ENCODE data around the gene GADL1. TPM values are rescaled to one million over a fixed set of nuclear protein-coding genes. Genes with fewer than 3 reads are reported as not detected.

GADL1 gene
- total RNA-seq, 1 donor from 2014 or later: not detected

- DNase-seq (ENCODE audit: low read depth): no peak
These were observed 83.2 kb downstream of the GADL1 start for GRCh38 chr3:30811151-30811795.

GRCh38 chr3:30810625-30811024 is 83.8 kb downstream of the GADL1 start:
- DNase-seq (ENCODE audit: low read depth): no peak

GRCh38 chr3:30805695-30806094 is 88.8 kb downstream of the GADL1 start:
- no peak for DNase-seq (ENCODE audit: low read depth)

GRCh38 chr3:30804984-30805383 is 89.5 kb downstream of the GADL1 start:
- no peak for DNase-seq (ENCODE audit: low read depth)

GRCh38 chr3:30795176-30795575 is 99.3 kb downstream of the GADL1 start:
- peak; percentile 36 for DNase-seq (ENCODE audit: low read depth)

- no peak for DNase-seq (ENCODE audit: low read depth)
These were observed 100.7 kb downstream of the GADL1 start for GRCh38 chr3:30793740-30794139.

- DNase-seq (ENCODE audit: low read depth): no peak
These were observed 104.3 kb downstream of the GADL1 start for GRCh38 chr3:30790150-30790549.

GRCh38 chr3:30786365-30786764 is 108.1 kb downstream of the GADL1 start:
- DNase-seq (ENCODE audit: low read depth): no peak

- DNase-seq (ENCODE audit: low read depth): peak; percentile 22
These were observed 114.7 kb downstream of the GADL1 start for GRCh38 chr3:30779686-30780287.

GRCh38 chr3:30778933-30779332 is 115.5 kb downstream of the GADL1 start:
- DNase-seq (ENCODE audit: low read depth): no peak

- DNase-seq (ENCODE audit: low read depth): no peak
These were observed 116.9 kb downstream of the GADL1 start for GRCh38 chr3:30777426-30778113.

- DNase-seq (ENCODE audit: low read depth): peak; percentile 75
These were observed 118.2 kb downstream of the GADL1 start for GRCh38 chr3:30776186-30776815.

GRCh38 chr3:30775040-30775439 is 119.4 kb downstream of the GADL1 start:
- peak; percentile 52 for DNase-seq (ENCODE audit: low read depth)

GRCh38 chr3:30774062-30774461 is 120.4 kb downstream of the GADL1 start:
- DNase-seq (ENCODE audit: low read depth): no peak

- DNase-seq (ENCODE audit: low read depth): peak; percentile 94
These were observed 124.1 kb downstream of the GADL1 start for GRCh38 chr3:30770387-30770786.

- DNase-seq (ENCODE audit: low read depth): peak; percentile 58
These were observed 125.5 kb downstream of the GADL1 start for GRCh38 chr3:30768703-30769550.

- no peak for DNase-seq (ENCODE audit: low read depth)
These were observed 126.4 kb downstream of the GADL1 start for GRCh38 chr3:30768046-30768445.

GRCh38 chr3:30766522-30766921 is 127.9 kb downstream of the GADL1 start:
- DNase-seq (ENCODE audit: low read depth): no peak

GRCh38 chr3:30764891-30765290 is 129.6 kb downstream of the GADL1 start:
- DNase-seq (ENCODE audit: low read depth): no peak

GRCh38 chr3:30764281-30764680 is 130.2 kb downstream of the GADL1 start:
- DNase-seq (ENCODE audit: low read depth): no peak

- DNase-seq (ENCODE audit: low read depth): no peak
These were observed 133.1 kb downstream of the GADL1 start for GRCh38 chr3:30761374-30761773.

GRCh38 chr3:30760737-30761136 is 133.7 kb downstream of the GADL1 start:
- DNase-seq (ENCODE audit: low read depth): no peak
